GM18526 (cell line): ENCODE results near the gene AZI2.

Experiments used
- POLR2A ChIP-seq: IDR thresholded peaks from 3 replicates; pipeline ENCODE4 v1.6.1; 2011; ENCODE audit not compliant: insufficient read length; ENCODE audit errors: extremely low read depth

AZI2 gene

GRCh38 chr3:28273837-28274236 lies 74.8 kb downstream of the AZI2 start:
- TF ChIP-seq POLR2A = no peak
